HFFc6 (cell line): ENCODE measurements around the gene RAB7A. TPM values are rescaled to one million over a fixed set of nuclear protein-coding genes. Genes with fewer than 3 reads are reported as not detected.

Experiments
- DNase-seq: peaks from one replicate; pipeline ENCODE4 v3.0.0-alpha.2; 2018
- H3K27ac Mint-ChIP-seq: 2 replicates; pipeline ENCODE4 v1.8.0; 2020; ENCODE audit warnings: mild to moderate bottlenecking, mixed read lengths
- H3K27me3 Mint-ChIP-seq: 2 replicates; pipeline ENCODE4 v1.8.0; 2021; ENCODE audit warnings: mild to moderate bottlenecking, moderate library complexity, mixed read lengths; ENCODE audit not compliant: insufficient read depth
- H3K36me3 Mint-ChIP-seq: 2 replicates; pipeline ENCODE4 v1.8.0; 2021; ENCODE audit warnings: low read depth, mixed read lengths
- H3K4me1 Mint-ChIP-seq: 2 replicates; pipeline ENCODE4 v1.8.0; 2020; ENCODE audit warnings: low read depth, mixed read lengths
- H3K4me3 Mint-ChIP-seq: 2 replicates; pipeline ENCODE4 v1.8.0; 2020; ENCODE audit warnings: mild to moderate bottlenecking, moderate library complexity, mixed read lengths
- H3K9me3 Mint-ChIP-seq: 2 replicates; pipeline ENCODE4 v1.8.0; 2020; ENCODE audit warnings: mild to moderate bottlenecking, mixed read lengths
- total RNA-seq, 6 experiments: library from RNA; stranded (reverse); fragmentation: NEBNext Ultra II Directional; extraction: Animal tissue kit (Norgen Biotek cat#: 25700); gene quantifications; 2 replicates in 1 of 6; 3 replicates in 5 of 6; pipeline ENCODE4 v1.2.3, GENCODE V29; 2021
- TF ChIP-seq, protein P1 (sequence below): fragments of 200-600 bp; sonication (generic); IDR thresholded peaks from 2 replicates; pipeline ENCODE4 v1.5.0; 2021; ENCODE audit warnings: antibody characterized with exemption, mild to moderate bottlenecking

RAB7A gene
- total RNA-seq, 6 experiments from 2014 or later: 311 to 355 (median 323) TPM

DNA sequence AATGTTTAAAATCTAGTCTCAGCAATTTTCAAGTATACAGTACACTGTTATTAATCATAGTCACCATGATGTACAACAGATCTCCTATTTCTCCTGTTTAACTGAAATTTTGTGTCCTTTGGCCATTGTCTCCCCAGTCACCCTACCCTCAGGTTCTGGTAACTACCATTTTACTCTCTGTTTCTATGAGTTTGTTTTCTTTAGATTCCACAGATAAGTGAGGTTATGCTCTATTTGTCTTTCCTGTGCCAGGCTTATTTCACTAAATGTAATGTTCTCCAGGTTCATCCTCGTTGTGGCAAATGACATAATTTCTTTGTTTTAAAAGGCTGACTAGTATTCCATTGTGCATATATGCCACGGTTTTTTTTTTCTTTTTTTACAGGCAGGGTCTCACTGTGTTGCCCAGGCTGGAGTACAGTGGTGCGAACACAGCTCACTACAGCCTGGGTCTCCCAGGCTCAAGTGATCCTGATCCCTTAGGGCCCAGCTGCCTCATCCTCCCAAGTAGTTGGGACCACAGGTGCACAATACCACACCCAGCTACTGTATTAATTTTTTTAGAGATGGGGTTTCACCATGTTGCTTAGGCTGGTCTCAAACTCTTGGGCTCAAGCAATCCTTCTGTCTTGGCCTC lies 50.0 kb downstream of the RAB7A start:
- no peak for DNase-seq
- H3K9me3 Mint-ChIP-seq: no peaks in the 10 kb centered on the region
- no peak overlapping the region for H3K27ac Mint-ChIP-seq
- peaks cover 4% of the 10 kb centered on the region; the same call in 1 of the 2 replicates for H3K36me3 Mint-ChIP-seq
- TF ChIP-seq, protein P1, sequence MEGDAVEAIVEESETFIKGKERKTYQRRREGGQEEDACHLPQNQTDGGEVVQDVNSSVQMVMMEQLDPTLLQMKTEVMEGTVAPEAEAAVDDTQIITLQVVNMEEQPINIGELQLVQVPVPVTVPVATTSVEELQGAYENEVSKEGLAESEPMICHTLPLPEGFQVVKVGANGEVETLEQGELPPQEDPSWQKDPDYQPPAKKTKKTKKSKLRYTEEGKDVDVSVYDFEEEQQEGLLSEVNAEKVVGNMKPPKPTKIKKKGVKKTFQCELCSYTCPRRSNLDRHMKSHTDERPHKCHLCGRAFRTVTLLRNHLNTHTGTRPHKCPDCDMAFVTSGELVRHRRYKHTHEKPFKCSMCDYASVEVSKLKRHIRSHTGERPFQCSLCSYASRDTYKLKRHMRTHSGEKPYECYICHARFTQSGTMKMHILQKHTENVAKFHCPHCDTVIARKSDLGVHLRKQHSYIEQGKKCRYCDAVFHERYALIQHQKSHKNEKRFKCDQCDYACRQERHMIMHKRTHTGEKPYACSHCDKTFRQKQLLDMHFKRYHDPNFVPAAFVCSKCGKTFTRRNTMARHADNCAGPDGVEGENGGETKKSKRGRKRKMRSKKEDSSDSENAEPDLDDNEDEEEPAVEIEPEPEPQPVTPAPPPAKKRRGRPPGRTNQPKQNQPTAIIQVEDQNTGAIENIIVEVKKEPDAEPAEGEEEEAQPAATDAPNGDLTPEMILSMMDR: no peak
- H3K4me1 Mint-ChIP-seq: peaks cover 49% of the 10 kb centered on the region
- no peaks in the 10 kb centered on the region; the same call in none of the 2 replicates for H3K27me3 Mint-ChIP-seq
- H3K4me3 Mint-ChIP-seq: no peak overlapping the region

DNA sequence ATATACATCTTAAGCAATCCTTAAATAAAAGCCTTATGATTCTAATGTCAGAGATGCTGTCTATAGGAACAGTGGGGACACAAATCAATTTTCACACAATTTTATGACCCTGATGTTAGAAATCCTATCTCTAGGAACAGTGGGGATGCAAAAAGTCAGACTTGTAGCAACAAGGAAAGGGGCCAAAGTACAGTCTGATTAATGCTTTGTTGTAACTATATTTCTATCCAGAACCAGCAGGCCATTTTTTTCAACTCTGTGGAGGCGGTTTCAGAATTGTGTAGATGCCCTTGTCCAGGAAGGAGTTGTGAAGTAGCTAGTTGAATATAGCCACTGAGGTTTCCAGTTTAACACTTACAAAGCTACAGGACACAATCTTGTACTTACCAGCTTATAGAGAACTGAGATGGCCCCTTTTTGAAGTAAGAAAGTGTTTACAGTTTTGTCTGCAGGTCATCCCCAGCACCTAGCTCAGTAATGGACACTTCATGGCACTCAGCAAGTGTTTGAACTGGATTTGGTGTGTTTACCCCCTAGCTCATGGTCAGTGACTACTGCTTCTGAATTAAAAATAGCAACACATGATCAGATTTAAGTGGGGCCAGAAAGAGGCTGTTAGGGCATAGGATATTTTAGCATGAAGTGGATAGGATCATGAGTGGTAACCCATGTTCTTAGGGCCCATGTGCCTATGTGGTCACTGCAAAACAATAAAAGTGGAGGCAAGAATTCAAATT lies 54.3 kb downstream of the RAB7A start:
- no peaks in the 10 kb centered on the region; the same call in none of the 2 replicates for H3K27me3 Mint-ChIP-seq
- H3K27ac Mint-ChIP-seq: no peak overlapping the region; the same call in 1 of the 2 replicates
- H3K9me3 Mint-ChIP-seq: no peaks in the 10 kb centered on the region
- TF ChIP-seq, protein P1: no peak
- H3K4me3 Mint-ChIP-seq: no peak overlapping the region
- H3K4me1 Mint-ChIP-seq: peaks cover 79% of the 10 kb centered on the region
- no peaks in the 10 kb centered on the region for H3K36me3 Mint-ChIP-seq
- no peak for DNase-seq

DNA sequence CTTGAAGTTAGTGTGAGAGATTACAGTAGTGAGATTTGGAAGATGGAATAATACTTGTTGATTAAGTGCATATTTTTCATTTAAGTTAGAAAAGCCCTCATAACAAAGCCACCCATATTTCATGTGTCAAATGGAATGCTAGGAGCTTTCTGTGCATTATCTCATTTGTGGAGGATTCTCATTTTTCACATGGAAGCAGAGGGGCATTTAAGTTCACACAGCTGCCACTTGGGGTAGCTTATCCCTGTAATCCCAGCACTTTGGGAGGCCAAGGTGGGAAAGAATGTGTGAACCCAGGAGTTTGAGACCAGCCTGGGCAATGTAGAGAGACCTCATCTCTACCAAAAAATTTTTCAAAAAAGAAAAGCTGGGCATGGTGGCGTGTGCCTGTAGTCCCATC lies 55.2 kb downstream of the RAB7A start:
- no peak overlapping the region for H3K4me3 Mint-ChIP-seq
- no peaks in the 10 kb centered on the region; the same call in none of the 2 replicates for H3K27me3 Mint-ChIP-seq
- no peak for DNase-seq
- TF ChIP-seq, protein P1: no peak
- H3K4me1 Mint-ChIP-seq: peaks cover 79% of the 10 kb centered on the region
- H3K9me3 Mint-ChIP-seq: no peaks in the 10 kb centered on the region
- H3K27ac Mint-ChIP-seq: no peak overlapping the region; the same call in 1 of the 2 replicates
- H3K36me3 Mint-ChIP-seq: no peaks in the 10 kb centered on the region

DNA sequence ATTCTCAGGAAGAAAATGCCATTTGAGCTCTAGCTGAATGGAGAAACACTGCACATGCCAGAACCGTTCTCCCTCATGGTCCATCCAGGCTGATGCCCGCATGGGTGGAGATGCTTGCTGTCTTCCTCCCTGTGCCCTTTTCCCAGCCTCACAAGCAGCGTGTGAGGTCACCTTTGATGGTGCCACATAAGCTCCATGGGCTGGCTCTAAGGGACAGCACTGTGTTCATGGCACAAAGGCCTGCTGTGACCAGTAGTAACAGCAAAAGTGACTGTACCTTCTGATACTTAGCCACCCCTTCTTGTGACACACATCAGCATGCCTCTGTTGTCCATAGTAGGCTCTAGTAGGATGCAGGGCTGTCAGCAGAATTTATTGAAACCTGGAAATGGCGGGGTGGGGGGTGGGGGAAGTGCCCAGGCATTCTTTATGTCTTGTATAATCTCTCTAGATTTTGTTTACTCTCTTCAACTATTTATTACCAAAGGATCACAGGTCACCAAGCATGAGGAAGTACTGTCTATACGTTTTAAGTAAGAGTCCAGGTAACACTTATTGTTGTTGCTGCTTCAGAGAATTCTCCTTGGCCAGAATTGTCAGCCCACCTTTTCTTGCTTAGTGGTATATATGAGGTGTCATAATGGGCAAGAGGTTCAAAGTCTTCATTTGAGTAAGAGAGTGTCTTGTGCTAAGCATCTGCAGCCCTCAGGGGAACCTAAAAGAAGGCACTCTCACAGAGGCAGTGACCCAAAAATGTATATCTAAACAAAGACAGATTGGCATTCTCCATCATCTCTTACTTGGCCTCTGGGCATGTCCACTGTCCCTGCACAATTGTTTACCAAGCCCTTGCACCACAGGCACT lies 56.5 kb downstream of the RAB7A start:
- TF ChIP-seq, protein P1: no peak
- Mint-ChIP-seq H3K9me3 (no peaks in the 10 kb centered on the region), H3K36me3 (no peaks in the 10 kb centered on the region), H3K4me1 (peaks cover 80% of the 10 kb centered on the region), H3K27me3 (no peaks in the 10 kb centered on the region; the same call in none of the 2 replicates), H3K27ac (no peak overlapping the region), H3K4me3 (no peak overlapping the region)
- no peak for DNase-seq

GRCh38 chr3:128783774-128784173 lies 57.8 kb downstream of the RAB7A start:
- Mint-ChIP-seq H3K36me3 (no peaks in the 10 kb centered on the region), H3K9me3 (no peaks in the 10 kb centered on the region), H3K4me1 (peaks cover 85% of the 10 kb centered on the region), H3K4me3 (no peak overlapping the region), H3K27ac (no peak overlapping the region; the same call in 1 of the 2 replicates), H3K27me3 (peaks cover 2% of the 10 kb centered on the region)
- TF ChIP-seq, protein P1: no peak
- no peak for DNase-seq
